Body of pancreas (tissue), 4 donors: ENCODE data around the gene HOOK2.

Experiments
- POLR2A ChIP-seq, 3 donors: fragments of 450-650 bp; IDR thresholded peaks; one replicate each; pipeline ENCODE4 v1.6.1; 2016; ENCODE audit warnings: antibody characterized with exemption in 3 of 3, mild to moderate bottlenecking in 2 of 3
- TF ChIP-seq, protein P1 (sequence below), 7 experiments: fragments of 450-650 bp in 4 of 7; fragments of 200-600 bp in 3 of 7; sonication (generic) in 3 of 7; IDR thresholded peaks; one replicate each; pipeline ENCODE4 v1.5.1; 2016 to 2019; ENCODE audit warnings: antibody characterized with exemption in 7 of 7

DNA sequence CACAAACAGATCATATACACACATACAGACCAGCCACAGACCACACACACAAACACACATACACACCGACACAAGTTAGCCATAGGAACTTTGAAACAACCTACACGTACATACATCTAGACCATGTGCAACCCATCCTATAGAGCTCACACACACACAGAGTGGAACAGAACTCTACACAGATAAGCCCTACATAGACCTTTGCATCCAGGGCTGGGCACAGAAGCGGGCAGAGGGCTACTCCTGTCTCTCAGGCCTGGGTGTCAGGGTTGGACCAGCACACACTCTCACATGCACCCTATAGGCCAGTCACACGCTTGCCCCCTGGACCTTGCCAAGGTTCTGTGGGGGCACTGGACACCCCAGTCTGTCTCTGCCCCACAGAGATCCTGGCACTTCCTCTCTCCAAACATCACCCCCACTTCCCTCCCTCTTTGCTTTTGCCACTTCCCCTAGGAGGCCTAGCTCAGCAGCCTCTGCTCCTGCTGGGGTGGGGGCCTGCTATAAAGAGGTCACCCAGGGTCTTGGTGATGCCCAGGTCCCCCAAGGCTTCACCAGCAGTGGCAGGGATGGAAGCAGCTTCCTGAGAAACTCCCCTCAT lies 10.2 kb upstream of the HOOK2 start:
- no peak for TF ChIP-seq POLR2A (IDR thresholded peaks at IDR 0.05)
- TF ChIP-seq, protein P1, sequence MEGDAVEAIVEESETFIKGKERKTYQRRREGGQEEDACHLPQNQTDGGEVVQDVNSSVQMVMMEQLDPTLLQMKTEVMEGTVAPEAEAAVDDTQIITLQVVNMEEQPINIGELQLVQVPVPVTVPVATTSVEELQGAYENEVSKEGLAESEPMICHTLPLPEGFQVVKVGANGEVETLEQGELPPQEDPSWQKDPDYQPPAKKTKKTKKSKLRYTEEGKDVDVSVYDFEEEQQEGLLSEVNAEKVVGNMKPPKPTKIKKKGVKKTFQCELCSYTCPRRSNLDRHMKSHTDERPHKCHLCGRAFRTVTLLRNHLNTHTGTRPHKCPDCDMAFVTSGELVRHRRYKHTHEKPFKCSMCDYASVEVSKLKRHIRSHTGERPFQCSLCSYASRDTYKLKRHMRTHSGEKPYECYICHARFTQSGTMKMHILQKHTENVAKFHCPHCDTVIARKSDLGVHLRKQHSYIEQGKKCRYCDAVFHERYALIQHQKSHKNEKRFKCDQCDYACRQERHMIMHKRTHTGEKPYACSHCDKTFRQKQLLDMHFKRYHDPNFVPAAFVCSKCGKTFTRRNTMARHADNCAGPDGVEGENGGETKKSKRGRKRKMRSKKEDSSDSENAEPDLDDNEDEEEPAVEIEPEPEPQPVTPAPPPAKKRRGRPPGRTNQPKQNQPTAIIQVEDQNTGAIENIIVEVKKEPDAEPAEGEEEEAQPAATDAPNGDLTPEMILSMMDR (IDR thresholded peaks at IDR 0.05), result no peak
